ENCODE data around the gene PIAS2. TPM values are rescaled to one million over a fixed set of nuclear protein-coding genes. Genes with fewer than 3 reads are reported as not detected.
A peak's percentile ranks its signal among the peaks of the same experiment; 100 is the strongest.

PIAS2 gene
- total and polyA plus RNA-seq, 9 of the 15 experiments (the other 6 are each of a cell fraction or from before 2014, with no cell fraction given): 2.9 to 23.9 (median 12.0) TPM

GRCh38 chr18:46917108-46917802 is at the start of gene PIAS2, which contains the start of gene KATNAL2 (continued):
- TF ChIP-seq MNT (conservative IDR thresholded peaks at IDR 0.05): no peak
- TF ChIP-seq SFPQ (IDR thresholded peaks at IDR 0.05; ENCODE audit: low read depth, low read length): no peak
- no peak for TF ChIP-seq ZNF12 (CRISPR knock-in tag; IDR thresholded peaks at IDR 0.05)
- TF ChIP-seq MYC (IDR thresholded peaks at IDR 0.05; ENCODE audit: low read depth, low read length): peak; percentile 19; the same call in 1 of the 2 replicates
- TF ChIP-seq MYC (CRISPR knock-in tag; IDR thresholded peaks at IDR 0.05; ENCODE audit: borderline replicate concordance, low read depth): no peak
- no peak for TF ChIP-seq GTF2B (IDR thresholded peaks at IDR 0.05; ENCODE audit: extremely low read depth, insufficient read length)
- TF ChIP-seq BCOR (IDR thresholded peaks at IDR 0.05): no peak
- TF ChIP-seq LEF1 (IDR thresholded peaks at IDR 0.05): no peak
- TF ChIP-seq U2AF2 (optimal IDR thresholded peaks at IDR 0.05; ENCODE audit: low read depth, low read length): no peak
- no peak for TF ChIP-seq ZNF407 (IDR thresholded peaks at IDR 0.05; ENCODE audit: low read depth)
- no peak for TF ChIP-seq FOXP4 (CRISPR knock-in tag; IDR thresholded peaks at IDR 0.05; ENCODE audit: borderline replicate concordance)
